HG02885 (cell line): ENCODE data around the gene VPS35L.
"Not testable (repeated sequence)": the region's sequence is repeated elsewhere in the genome, so short reads cannot be mapped to it uniquely, and the experiment has no call there.

Experiments
- ATAC-seq: cut with Tn5 transposase; IDR thresholded peaks from one replicate; pipeline ENCODE4 v1.9.1; 2021; ENCODE audit warnings: mild to moderate bottlenecking; ENCODE audit not compliant: unreplicated experiment, poor library complexity

VPS35L gene

GRCh38 chr16:19709381-19710136 lies 154.1 kb downstream of the VPS35L start:
- no peak for ATAC-seq

- ATAC-seq, result no peak
Observed at GRCh38 chr16:19710191-19710908, 154.8 kb downstream of the VPS35L start.

- no peak for ATAC-seq
Observed at GRCh38 chr16:19710991-19711545, 155.6 kb downstream of the VPS35L start.

- no peak for ATAC-seq
Observed at GRCh38 chr16:19711643-19712042, 156.1 kb downstream of the VPS35L start.

- ATAC-seq, result no peak
Observed at GRCh38 chr16:19712418-19713058, 157.0 kb downstream of the VPS35L start.

- ATAC-seq, result no peak
Observed at GRCh38 chr16:19713697-19714096, 158.2 kb downstream of the VPS35L start.

- no peak for ATAC-seq
Observed at GRCh38 chr16:19715566-19715965, 160.1 kb downstream of the VPS35L start.

GRCh38 chr16:19716183-19716582 lies 160.7 kb downstream of the VPS35L start:
- ATAC-seq, result no peak

- ATAC-seq, result not testable (repeated sequence)
Observed at GRCh38 chr16:19716728-19717127, 161.2 kb downstream of the VPS35L start.

GRCh38 chr16:19717314-19717713 lies 161.8 kb downstream of the VPS35L start:
- ATAC-seq, result no peak

GRCh38 chr16:19717741-19718623 lies 162.5 kb downstream of the VPS35L start, which contains the start of the genes IQCK and KNOP1:
Gene IQCK (plus strand): TSS chr16:19718271. CDS start chr16:19718307, 36 bp downstream.
Gene KNOP1 (minus strand): TSS chr16:19718227. CDS start chr16:19715035, 3,192 bp downstream.
- peak; percentile 95 for ATAC-seq

GRCh38 chr16:19718624-19718965 lies 163.1 kb downstream of the VPS35L start:
- no peak for ATAC-seq

- ATAC-seq, result no peak
Observed at GRCh38 chr16:19722269-19722952, 166.9 kb downstream of the VPS35L start.

GRCh38 chr16:19722981-19723380 lies 167.5 kb downstream of the VPS35L start:
- ATAC-seq, result no peak

- ATAC-seq, result no peak
Observed at GRCh38 chr16:19728636-19728965, 173.1 kb downstream of the VPS35L start.

GRCh38 chr16:19733551-19733950 lies 178.0 kb downstream of the VPS35L start:
- no peak for ATAC-seq

GRCh38 chr16:19735074-19735867 lies 179.8 kb downstream of the VPS35L start:
- ATAC-seq, result no peak

- ATAC-seq, result no peak
Observed at GRCh38 chr16:19737306-19738038, 182.0 kb downstream of the VPS35L start.
